ENCODE results near the gene ARSG. TPM values are rescaled to one million over a fixed set of nuclear protein-coding genes. Genes with fewer than 3 reads are reported as not detected.
"Not testable (repeated sequence)": the region's sequence is repeated elsewhere in the genome, so short reads cannot be mapped to it uniquely, and the experiment has no call there.

ARSG gene
- total and polyA plus RNA-seq, 4 donors, result 1.5 to 5.4 (median 2.3) TPM

DNA sequence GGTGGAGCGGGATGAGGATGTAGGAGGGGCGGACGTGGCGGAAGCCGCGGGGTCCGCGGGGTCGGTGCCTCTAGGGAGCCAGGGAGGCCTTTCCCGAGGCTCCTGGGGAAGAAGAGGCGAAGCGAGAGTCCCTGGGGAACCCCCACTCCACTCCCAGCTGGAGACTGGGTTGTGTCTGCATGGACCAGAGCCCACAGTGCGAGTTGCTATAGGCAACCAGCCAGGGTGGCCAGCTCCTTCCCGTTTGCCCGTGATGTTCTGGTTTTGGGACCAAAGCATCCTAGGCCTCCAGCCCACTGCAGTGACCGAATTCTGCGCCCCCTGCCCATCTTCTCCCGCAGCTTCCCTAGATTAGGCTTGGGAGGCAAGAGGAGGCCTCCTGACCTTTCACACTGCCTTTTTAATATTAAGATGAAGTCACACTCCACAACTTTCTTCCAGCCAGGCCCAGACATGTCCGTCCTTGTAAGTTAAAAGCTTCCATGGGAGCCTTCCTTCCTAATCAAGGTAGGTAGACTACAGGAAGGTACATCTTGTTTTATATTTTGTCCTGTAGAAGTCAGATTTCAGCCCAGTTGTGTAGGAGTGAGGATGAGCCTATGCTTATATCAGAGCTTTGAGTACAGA, 43.0 kb upstream of the ARSG start:
- DNase-seq (ENCODE audit: low spot score), result no peak
- TF ChIP-seq FOXA1 (IDR thresholded peaks at IDR 0.05), result no peak
- no peak for TF ChIP-seq JUND (IDR thresholded peaks at IDR 0.05)
- TF ChIP-seq, protein P1, sequence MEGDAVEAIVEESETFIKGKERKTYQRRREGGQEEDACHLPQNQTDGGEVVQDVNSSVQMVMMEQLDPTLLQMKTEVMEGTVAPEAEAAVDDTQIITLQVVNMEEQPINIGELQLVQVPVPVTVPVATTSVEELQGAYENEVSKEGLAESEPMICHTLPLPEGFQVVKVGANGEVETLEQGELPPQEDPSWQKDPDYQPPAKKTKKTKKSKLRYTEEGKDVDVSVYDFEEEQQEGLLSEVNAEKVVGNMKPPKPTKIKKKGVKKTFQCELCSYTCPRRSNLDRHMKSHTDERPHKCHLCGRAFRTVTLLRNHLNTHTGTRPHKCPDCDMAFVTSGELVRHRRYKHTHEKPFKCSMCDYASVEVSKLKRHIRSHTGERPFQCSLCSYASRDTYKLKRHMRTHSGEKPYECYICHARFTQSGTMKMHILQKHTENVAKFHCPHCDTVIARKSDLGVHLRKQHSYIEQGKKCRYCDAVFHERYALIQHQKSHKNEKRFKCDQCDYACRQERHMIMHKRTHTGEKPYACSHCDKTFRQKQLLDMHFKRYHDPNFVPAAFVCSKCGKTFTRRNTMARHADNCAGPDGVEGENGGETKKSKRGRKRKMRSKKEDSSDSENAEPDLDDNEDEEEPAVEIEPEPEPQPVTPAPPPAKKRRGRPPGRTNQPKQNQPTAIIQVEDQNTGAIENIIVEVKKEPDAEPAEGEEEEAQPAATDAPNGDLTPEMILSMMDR (IDR thresholded peaks at IDR 0.05; ENCODE audit: low read depth, low read length, missing input control), result no peak
- TF ChIP-seq FOXA2 (IDR thresholded peaks at IDR 0.05), result no peak
- no peak for TF ChIP-seq HNF4A (conservative IDR thresholded peaks at IDR 0.05)
- no peak for TF ChIP-seq EGR1 (IDR thresholded peaks at IDR 0.05; ENCODE audit: low read depth in 2 of 2)
- TF ChIP-seq RAD21 (IDR thresholded peaks at IDR 0.05), result no peak
- TF ChIP-seq, protein P2, sequence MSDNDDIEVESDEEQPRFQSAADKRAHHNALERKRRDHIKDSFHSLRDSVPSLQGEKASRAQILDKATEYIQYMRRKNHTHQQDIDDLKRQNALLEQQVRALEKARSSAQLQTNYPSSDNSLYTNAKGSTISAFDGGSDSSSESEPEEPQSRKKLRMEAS (IDR thresholded peaks at IDR 0.05), result no peak
- 4% methylated on average over 19 of the region's 19 CpGs for WGBS

DNA sequence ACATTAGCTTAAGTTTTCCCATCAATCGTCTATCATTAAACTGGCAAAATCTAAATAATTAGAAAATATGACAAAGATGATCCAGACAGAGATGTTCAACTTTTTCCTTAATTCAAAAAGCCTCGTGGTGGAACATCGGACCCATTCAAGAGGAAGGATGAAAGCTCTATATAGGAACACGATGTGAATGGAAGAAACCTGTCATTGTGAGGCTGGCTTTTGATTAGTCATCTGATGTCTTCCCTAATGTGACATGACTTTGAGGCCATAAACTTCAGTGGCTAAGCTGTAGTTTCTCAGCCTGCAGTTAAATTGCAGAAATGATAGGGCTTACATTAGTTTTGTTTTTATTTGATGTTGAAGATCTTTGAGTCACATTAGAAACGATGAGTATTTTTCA, 42.4 kb upstream of the ARSG start:
- no peaks in the 10 kb centered on the region for H3K9me3 ChIP-seq (ENCODE audit: control insufficient read depth in 4 of 4, low read length in 3 of 4)
- H3K4me3 ChIP-seq (ENCODE audit: low read depth in 1 of 3, low read length in 3 of 3), result no peak overlapping the region
- H3K36me3 ChIP-seq (ENCODE audit: control insufficient read depth in 4 of 4, insufficient read depth in 3 of 4, low read depth in 1 of 4, low read length in 3 of 4), result peaks cover 0 to 4% (median 3%) of the 10 kb centered on the region in 4 donors
- peaks cover 0 to 19% (median 7%) of the 10 kb centered on the region in 4 donors for H3K4me1 ChIP-seq (ENCODE audit: control insufficient read depth in 4 of 4, insufficient read depth in 4 of 4, low read length in 3 of 4)
- H3K9ac ChIP-seq (ENCODE audit: low read depth in 1 of 2, low read length in 2 of 2), result peak overlapping the region in 1 of 2 donors; percentile 75
- 80% methylated on average over 5 of the region's 5 CpGs for WGBS
- H3K27ac ChIP-seq (ENCODE audit: low read depth in 1 of 2, low read length in 2 of 2), result peak overlapping the region in 1 of 2 donors; percentile 88
- TF ChIP-seq SP1 (IDR thresholded peaks at IDR 0.05), result no peak
- H3K27me3 ChIP-seq (ENCODE audit: control insufficient read depth in 4 of 4, insufficient read depth in 4 of 4, low read length in 3 of 4), result no peaks in the 10 kb centered on the region
- DNase-seq (ENCODE audit: low spot score), result no peak

More for the DNA sequence above, 43.0 kb upstream of the ARSG start:
- Histone ChIP-seq H3K27me3 (ENCODE audit: control insufficient read depth in 4 of 4, insufficient read depth in 4 of 4, low read length in 3 of 4) (no peaks in the 10 kb centered on the region), H3K36me3 (ENCODE audit: control insufficient read depth in 4 of 4, insufficient read depth in 3 of 4, low read depth in 1 of 4, low read length in 3 of 4) (peaks cover 0 to 4% (median 3%) of the 10 kb centered on the region in 4 donors), H3K9me3 (ENCODE audit: control insufficient read depth in 4 of 4, low read length in 3 of 4) (no peaks in the 10 kb centered on the region), H3K4me3 (ENCODE audit: low read depth in 1 of 3, low read length in 3 of 3) (peak overlapping the region; percentile 75 to 95 (median 76)), H3K9ac (ENCODE audit: low read depth in 1 of 2, low read length in 2 of 2) (peak overlapping the region; percentile 75 to 94), H3K27ac (ENCODE audit: low read depth in 1 of 2, low read length in 2 of 2) (peak overlapping the region; percentile 84 to 88), H3K4me1 (ENCODE audit: control insufficient read depth in 4 of 4, insufficient read depth in 4 of 4, low read length in 3 of 4) (peaks cover 0 to 19% (median 7%) of the 10 kb centered on the region in 4 donors)

DNA sequence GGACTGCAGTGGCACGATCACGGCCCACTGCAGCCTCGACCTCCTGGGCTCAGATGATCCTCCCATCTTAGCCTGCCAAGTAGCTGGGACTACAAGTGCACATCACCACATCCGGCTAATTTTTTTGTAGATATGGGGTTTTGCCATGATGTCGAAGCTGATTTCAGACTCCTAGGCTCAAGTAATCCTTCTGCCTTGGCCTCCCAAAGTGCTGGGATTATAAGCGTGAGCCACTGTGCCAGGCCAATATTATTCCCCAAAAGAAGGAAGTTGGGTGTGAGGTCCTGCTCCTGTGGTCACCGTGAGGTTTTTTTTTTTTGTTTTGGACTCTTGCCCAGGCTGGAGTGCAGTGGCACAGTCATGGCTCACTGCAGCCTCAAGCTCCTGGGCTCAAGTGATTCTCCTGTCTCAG, 41.9 kb upstream of the ARSG start:
- Histone ChIP-seq H3K9me3 (ENCODE audit: control insufficient read depth in 4 of 4, low read length in 3 of 4) (no peaks in the 10 kb centered on the region), H3K4me3 (ENCODE audit: low read depth in 1 of 3, low read length in 3 of 3) (no peak overlapping the region), H3K9ac (ENCODE audit: low read depth in 1 of 2, low read length in 2 of 2) (no peak overlapping the region), H3K4me1 (ENCODE audit: control insufficient read depth in 4 of 4, insufficient read depth in 4 of 4, low read length in 3 of 4) (peaks cover 0 to 19% (median 7%) of the 10 kb centered on the region in 4 donors), H3K27ac (ENCODE audit: low read depth in 1 of 2, low read length in 2 of 2) (no peak overlapping the region), H3K27me3 (ENCODE audit: control insufficient read depth in 4 of 4, insufficient read depth in 4 of 4, low read length in 3 of 4) (no peaks in the 10 kb centered on the region), H3K36me3 (ENCODE audit: control insufficient read depth in 4 of 4, insufficient read depth in 3 of 4, low read depth in 1 of 4, low read length in 3 of 4) (peaks cover 0 to 4% (median 3%) of the 10 kb centered on the region in 4 donors)
- 69% methylated on average over 7 of the region's 7 CpGs for WGBS
- TF ChIP-seq HNF4G (IDR thresholded peaks at IDR 0.05) (no peak), JUND (IDR thresholded peaks at IDR 0.05) (no peak), FOXA2 (IDR thresholded peaks at IDR 0.05) (no peak), EGR1 (IDR thresholded peaks at IDR 0.05; ENCODE audit: low read depth in 2 of 2) (no peak), YY1 (IDR thresholded peaks at IDR 0.05) (no peak), NR2F2 (IDR thresholded peaks at IDR 0.05) (no peak), RXRA (IDR thresholded peaks at IDR 0.05) (no peak), TAF1 (conservative IDR thresholded peaks at IDR 0.05) (no peak), GABPA (IDR thresholded peaks at IDR 0.05 in 1 of 2, conservative IDR thresholded peaks at IDR 0.05 in 1 of 2) (no peak), HNF4A (conservative IDR thresholded peaks at IDR 0.05) (no peak), RAD21 (IDR thresholded peaks at IDR 0.05) (no peak)
- TF ChIP-seq, protein P3, sequence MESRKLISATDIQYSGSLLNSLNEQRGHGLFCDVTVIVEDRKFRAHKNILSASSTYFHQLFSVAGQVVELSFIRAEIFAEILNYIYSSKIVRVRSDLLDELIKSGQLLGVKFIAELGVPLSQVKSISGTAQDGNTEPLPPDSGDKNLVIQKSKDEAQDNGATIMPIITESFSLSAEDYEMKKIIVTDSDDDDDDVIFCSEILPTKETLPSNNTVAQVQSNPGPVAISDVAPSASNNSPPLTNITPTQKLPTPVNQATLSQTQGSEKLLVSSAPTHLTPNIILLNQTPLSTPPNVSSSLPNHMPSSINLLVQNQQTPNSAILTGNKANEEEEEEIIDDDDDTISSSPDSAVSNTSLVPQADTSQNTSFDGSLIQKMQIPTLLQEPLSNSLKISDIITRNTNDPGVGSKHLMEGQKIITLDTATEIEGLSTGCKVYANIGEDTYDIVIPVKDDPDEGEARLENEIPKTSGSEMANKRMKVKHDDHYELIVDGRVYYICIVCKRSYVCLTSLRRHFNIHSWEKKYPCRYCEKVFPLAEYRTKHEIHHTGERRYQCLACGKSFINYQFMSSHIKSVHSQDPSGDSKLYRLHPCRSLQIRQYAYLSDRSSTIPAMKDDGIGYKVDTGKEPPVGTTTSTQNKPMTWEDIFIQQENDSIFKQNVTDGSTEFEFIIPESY (IDR thresholded peaks at IDR 0.05), result no peak
- TF ChIP-seq, protein P4, sequence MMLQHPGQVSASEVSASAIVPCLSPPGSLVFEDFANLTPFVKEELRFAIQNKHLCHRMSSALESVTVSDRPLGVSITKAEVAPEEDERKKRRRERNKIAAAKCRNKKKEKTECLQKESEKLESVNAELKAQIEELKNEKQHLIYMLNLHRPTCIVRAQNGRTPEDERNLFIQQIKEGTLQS (IDR thresholded peaks at IDR 0.05), result no peak
- TF ChIP-seq, protein P2 (IDR thresholded peaks at IDR 0.05), result no peak
- TF ChIP-seq, protein P1 (IDR thresholded peaks at IDR 0.05; ENCODE audit: low read depth, low read length, missing input control), result no peak
- DNase-seq (ENCODE audit: low spot score), result no peak

DNA sequence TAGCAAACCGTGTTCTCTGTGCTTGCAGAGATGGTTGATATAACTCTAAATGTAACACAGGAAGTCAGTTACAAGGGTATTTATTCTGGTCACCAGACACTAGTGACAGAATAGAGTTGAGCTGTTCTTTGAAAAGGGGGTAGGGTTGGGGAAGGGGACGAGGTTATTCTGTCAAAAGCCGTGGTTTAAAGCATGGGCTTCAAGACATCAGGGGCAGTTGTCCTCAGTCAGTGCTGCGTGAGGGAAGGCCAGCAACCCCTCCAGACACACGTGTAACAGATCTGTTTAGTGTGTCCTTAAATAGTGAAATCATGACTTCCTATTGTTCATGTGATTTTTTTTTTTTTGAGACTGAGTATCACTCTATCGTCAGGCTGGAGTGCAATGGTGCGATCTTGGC, 37.9 kb upstream of the ARSG start:
- not testable (repeated sequence) for DNase-seq (ENCODE audit: low spot score); H3K9ac ChIP-seq (ENCODE audit: low read depth in 1 of 2, low read length in 2 of 2); H3K27ac ChIP-seq (ENCODE audit: low read depth in 1 of 2, low read length in 2 of 2); H3K27me3 ChIP-seq (ENCODE audit: control insufficient read depth in 4 of 4, insufficient read depth in 4 of 4, low read length in 3 of 4); H3K4me3 ChIP-seq (ENCODE audit: low read depth in 1 of 3, low read length in 3 of 3); H3K9me3 ChIP-seq (ENCODE audit: control insufficient read depth in 4 of 4, low read length in 3 of 4); H3K36me3 ChIP-seq (ENCODE audit: control insufficient read depth in 4 of 4, insufficient read depth in 3 of 4, low read depth in 1 of 4, low read length in 3 of 4)
- H3K4me1 ChIP-seq (ENCODE audit: control insufficient read depth in 4 of 4, insufficient read depth in 4 of 4, low read length in 3 of 4), result peaks cover 0 to 31% (median 19%) of the 10 kb centered on the region in 4 donors
- 81% methylated on average over 7 of the region's 7 CpGs for WGBS
